GM18951 (cell line): ENCODE data around the gene AP3S2.
"Not testable (repeated sequence)": the region's sequence is repeated elsewhere in the genome, so short reads cannot be mapped to it uniquely, and the experiment has no call there.

Experiments used
- POLR2A ChIP-seq: IDR thresholded peaks from 4 replicates; pipeline ENCODE4 v1.6.1; 2011; ENCODE audit warnings: mild to moderate bottlenecking; ENCODE audit not compliant: insufficient read length, insufficient read depth; ENCODE audit errors: extremely low read depth
- in situ Hi-C: fragments of 300-500 bp; cut with MboI; formaldehyde crosslinking; loops from one replicate; pipeline ENCODE4 v1.12.0; 2022; ENCODE audit warnings: low sequenced_read_pairs, mixed read lengths, inconsistent platforms; ENCODE audit not compliant: unreplicated experiment

The AP3S2 gene

DNA sequence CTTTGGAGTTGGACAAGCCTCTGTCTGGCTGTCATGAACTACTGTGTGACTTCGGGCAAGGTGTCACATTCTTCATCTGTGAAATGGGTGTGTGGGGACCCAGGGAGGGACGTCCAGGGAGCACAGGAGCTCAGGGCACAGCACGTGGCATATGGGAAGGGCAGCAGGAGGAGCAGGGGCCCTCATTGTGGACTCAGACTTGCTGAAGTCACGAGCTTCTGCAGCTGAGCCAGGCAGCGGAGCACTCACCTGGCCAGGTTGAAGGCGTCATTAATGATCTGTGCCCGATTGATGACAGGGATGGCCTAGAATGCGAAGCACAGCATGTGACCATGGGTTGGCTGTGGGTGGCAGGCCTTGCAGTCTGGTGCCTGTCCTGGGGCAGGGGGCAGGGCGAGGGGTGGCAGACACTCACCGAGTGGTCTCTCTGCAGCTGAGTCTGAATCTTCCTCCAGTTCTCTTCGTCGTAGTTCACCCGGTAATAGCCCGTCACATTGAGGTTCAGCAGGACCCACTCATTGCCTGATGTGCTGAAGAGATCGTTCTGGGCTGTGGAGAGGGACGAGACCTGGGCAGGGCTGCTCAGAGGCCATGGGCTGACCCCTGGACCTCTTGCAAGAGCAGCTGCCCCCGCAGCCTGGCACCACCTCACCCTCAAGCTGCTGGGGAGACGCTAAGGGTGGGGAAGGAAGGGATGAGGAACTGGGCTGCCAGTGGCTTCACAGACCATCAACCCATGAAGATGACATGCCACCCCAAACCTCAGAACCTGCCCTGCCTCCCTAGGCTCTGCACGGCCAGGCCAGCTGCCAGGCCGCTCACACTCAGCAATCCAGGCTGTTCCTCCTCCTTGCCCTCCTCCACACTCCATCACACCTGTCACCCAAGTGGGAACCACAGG lies 94.5 kb downstream of the AP3S2 start:
- in situ Hi-C loops = no loop called here
- TF ChIP-seq POLR2A = no peak

DNA sequence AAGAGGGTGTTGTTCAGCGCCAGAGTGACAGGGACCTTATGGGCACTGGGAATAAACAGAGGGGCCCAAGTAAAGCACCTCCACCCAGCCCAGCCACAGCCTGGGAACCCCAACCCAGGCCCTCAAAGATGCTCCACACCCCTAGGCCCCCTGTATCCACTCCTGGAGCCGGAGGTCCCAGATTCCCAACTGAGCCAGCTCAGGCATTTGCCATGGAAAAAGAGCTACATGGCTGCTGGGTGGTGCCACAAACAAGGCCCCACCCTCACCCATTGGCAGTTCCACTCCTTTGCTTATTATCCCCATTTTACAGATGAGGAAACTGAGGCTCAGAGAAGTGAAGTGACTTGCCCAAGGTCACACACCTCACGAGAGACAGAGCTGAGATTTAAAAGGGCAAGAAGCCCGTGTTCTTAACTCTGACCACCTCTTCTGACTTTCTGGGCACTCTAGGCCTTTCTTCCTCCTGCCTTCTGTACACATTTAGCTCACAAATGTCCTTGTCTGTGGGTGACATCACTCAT lies 96.1 kb downstream of the AP3S2 start:
- in situ Hi-C loops = no loop called here
- no peak for TF ChIP-seq POLR2A

DNA sequence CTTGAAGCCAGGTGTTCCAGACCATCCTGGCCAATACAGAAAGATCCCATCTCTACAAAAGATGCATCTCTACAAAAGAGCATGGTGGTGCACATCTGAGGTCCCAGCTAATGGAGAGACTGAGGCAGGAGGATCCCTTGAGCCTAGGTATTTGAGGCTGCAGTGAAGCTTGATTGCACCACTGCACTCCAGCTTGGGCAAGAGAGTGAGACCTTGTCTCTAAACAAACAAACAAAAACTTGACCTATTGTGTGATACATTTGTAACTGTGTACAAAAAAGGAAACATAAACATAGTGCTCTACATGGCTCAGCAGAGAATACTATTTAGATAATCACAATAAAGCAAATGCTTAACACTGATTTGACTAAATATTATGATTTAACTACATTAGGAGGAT lies 97.8 kb downstream of the AP3S2 start:
- no peak for TF ChIP-seq POLR2A
- in situ Hi-C loops = no loop called here

DNA sequence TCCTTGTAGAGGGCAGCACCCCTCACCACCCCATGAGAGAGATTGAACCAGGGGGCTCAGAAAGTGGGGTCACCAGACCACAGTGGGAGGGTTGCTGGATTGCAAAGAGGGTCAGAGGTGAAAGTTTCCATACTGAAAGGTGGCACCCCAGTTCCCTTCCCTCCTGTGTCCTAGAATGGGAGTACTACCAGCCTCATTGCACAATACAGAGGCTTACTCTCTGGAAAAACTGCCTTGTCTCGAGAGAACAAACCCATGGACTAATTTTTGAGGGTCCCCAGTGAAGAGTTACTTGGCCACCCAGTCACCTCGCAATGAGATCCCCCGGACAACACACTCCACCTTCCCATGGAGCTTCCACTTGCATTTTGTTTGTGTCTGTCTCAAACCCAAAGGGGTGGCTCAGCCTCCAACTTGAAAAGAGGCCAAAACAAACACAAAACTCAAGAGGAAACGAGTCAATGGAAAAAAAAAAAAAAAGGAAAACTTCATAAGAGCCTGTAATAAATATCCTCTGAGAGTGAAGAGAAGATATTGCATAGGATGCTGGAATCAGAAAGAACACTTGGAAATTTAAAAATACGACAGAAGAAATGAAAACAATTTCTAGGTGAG lies 99.1 kb downstream of the AP3S2 start:
- in situ Hi-C loops = no loop called here
- TF ChIP-seq POLR2A = no peak

DNA sequence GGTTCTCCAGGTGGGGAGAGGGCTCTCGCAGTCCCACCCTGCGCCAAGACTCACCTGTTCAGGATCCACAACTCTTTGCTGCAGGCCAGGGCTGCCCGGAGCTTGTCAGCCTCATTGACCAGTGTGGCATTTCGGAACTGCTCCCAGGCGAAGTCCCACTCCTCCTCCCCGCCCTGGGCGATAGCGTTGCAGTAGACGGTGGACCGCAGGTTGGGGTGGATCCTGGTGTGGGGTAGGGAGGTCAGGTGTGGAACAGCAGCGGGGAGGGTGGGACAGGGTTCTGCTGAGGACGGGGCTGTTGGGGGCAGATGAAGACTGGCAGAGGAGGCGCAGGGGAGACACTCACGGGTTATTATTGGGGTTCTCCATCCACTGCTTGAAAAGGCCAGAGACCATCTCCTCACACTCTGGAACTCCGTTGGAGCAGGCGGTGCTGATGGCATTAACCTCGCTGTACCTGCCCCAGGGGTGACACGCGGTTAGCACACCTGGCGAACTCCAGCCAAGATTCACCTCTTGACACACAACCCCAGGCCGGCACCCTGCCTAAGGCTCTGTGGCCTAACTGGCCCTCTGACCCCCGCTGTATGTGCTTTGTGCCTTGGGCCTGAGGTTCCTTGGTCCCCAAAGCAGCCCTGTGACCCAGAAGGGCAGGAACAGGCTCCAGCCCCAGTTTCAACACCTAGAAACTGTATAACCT lies 101.5 kb downstream of the AP3S2 start:
- TF ChIP-seq POLR2A = no peak
- in situ Hi-C loops = no loop called here

DNA sequence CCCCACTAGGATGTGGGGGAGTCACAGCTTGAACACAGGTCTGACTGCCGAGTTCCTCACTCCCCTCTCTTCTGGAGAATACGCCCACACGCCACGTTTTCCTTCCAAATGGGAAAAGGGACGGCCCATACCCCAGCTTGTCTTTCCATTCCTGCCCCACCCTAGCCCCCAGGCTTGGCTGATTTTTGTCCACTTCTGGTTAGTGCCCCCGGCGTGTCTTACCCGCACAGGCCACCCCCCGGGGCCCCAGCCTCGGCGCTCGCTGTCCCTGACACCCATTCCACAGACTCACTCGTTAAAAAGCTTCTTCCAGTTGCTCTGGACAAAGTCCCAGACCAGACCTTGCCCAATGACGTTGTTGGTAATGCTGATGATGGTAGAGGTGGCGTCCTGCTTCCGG lies 103.1 kb downstream of the AP3S2 start:
- in situ Hi-C loops = no loop called here
- no peak for TF ChIP-seq POLR2A

DNA sequence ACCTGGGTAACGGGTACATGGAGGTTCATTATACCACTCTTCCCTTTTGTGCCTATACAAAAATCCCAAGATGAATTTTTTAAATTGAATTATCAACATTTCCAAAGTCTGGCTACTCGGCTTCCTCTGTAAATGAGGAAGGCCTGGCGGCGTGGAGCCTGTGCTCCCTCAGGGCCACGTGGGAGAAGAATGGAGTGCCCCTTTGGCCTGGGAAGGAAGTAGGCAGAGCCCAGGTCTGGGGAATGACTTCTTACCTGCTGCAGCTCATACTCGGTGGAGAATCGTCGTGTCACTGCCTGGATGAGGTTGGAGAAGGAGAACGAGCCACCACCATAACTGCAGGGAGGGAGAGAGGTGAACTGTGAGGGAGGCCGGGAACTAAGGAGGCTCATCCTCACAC lies 103.6 kb downstream of the AP3S2 start:
- in situ Hi-C loops = no loop called here

DNA sequence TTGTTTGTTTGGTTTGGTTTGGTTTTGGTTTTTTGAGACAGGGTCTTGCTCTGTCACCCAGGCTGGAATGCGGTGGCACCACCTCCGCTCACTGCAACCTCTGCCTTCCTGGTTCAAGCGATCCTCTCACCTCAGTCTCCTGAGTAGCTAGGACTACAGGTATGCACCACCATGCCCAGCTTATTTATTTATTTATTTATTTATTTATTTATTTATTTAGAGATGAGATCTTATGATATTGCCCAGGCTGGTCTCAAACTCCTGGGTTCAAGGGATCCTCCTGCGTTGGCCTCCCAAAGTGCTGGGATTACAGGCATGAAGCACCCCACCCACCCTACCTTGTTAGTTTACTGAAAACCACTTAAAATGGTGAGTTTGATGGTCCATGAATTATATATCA lies 105.2 kb downstream of the AP3S2 start:
- in situ Hi-C loops = not testable (repeated sequence)

More for the DNA sequence above, 103.6 kb downstream of the AP3S2 start:
- no peak for TF ChIP-seq POLR2A

DNA sequence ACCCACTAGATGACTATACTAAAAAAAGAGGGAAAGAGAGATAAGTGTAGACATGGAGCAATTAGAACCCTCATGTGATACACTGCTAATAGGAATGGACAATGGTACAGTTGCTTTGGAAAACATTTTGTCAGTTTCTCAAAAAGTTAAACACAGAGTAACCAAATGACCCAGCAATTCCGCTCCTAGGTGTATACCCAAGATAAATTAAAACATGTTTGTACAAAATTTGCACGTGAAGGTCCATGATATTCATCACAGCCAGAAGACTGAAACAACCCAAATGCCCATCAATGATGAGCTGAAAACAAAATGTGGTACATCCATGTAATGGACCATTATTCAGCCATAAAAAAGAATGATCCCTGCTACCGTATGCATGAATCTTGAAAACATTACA lies 105.8 kb downstream of the AP3S2 start:
- TF ChIP-seq POLR2A = no peak
- in situ Hi-C loops = no loop called here

DNA sequence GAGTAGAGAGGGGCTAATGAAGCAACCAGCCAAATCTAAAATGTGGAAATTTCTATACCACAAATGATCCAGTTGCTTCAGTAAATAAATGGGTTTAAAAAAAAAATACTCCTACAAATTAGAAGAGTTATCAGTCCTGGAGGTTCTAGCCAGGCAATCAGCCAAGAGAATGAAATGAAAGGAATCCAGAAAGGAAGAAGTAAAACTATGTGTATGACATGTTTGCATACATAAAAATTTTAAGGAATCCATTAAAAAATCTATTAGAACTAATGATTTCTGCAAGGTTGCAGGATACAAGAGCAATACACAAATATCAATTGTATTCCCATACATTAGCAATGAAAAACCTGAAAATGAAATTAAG lies 108.0 kb downstream of the AP3S2 start:
- no peak for TF ChIP-seq POLR2A
- in situ Hi-C loops = no loop called here

DNA sequence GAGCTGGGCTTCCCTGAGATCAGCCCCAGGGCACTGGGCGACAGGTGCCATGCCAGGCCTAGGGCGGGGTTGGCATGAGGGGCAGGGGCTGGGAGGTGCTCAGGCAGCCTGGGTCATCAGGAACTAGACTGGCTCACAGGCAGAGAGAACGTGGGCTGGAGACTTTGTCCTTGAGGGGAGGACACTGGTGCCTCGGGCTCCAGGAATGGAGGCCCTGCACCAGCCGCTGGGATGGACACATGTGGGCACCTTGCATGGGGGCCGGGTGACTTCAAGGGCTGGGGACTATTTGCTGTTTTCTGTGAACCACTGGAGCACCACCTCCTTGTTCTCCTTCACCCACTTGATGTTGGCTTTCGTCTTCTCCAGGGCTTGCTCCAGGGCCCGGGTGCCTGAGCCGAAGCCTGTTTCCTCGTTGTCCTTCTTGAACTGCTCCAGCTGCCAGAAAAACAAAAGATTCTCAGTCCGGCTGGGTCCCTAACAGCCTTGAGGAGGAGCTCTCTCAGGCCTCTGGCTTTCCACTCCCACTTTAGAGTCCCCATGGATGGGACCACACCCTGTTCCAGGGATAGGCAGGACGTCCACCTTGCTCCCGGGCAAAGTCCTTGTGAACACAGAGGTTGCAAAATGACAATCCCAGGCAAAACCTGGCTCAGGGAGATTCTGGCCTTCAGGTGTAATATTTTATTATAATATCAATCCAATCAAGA lies 108.6 kb downstream of the AP3S2 start:
- no peak for TF ChIP-seq POLR2A
- in situ Hi-C loops = no loop called here

DNA sequence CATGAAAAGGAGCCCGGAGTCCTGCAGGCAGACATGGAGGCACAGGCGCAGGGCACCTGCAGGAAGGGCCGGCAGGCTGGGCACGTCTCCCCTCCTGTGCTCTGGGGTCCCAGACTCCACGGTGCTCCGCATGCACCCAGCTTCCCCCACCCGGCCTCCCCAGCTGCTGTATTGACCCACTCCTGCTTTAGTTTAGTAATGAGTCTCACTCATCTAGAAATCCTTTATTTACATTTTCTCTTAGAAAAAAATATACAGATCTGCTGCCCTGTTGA lies 109.2 kb downstream of the AP3S2 start:
- TF ChIP-seq POLR2A = no peak
- in situ Hi-C loops = no loop called here
